GM12878 (cell line): ENCODE results near the gene PDGFA. TPM values are rescaled to one million over a fixed set of nuclear protein-coding genes. Genes with fewer than 3 reads are reported as not detected.

Source experiments
- polyA plus RNA-seq, 11 experiments: library from polyadenylated mRNA; depleted of rRNA in 4 of 11; unstranded in 6 of 11; stranded (reverse) in 5 of 11; fragments of >200 nt; fragmentation: Nextera tagmentation in 4 of 11; fragmentation: Illumina TruSeq in 1 of 11; extraction: Ambion mirVana in 4 of 11; extraction: Trizol in 1 of 11; gene quantifications; 1 replicate in 1 of 11; 2 replicates in 10 of 11; pipeline versions ENCODE4 v1.2.1 to v1.2.3, GENCODE V29; 2011 to 2016; ENCODE audit warnings: inconsistent platforms in 2 of 11, missing spikeins in 2 of 11, low read depth in 1 of 11
- total RNA-seq, 4 experiments: library from RNA; depleted of rRNA in 3 of 4; stranded (reverse); fragments of >200 nt in 3 of 4; fragmentation: Illumina TruSeq in 1 of 4; extraction: Trizol in 1 of 4; gene quantifications; 2 replicates each; pipeline versions ENCODE4 v1.2.1 to v1.2.3, GENCODE V29; 2013 to 2021
- TF ChIP-seq, protein P1 (sequence below): fragments of 150-350 bp; IDR thresholded peaks from 2 replicates; pipeline ENCODE4 v1.6.1; 2016; ENCODE audit warnings: low read depth, low read length
- TF ChIP-seq, protein P2 (sequence below): fragments of 450-650 bp; formaldehyde crosslinking; IDR thresholded peaks from 2 replicates; pipeline ENCODE4 v1.4.0; 2022; ENCODE audit warnings: mild to moderate bottlenecking, moderate library complexity
- TF ChIP-seq, protein P3 (sequence below): fragments of 450-650 bp; IDR thresholded peaks from 2 replicates; pipeline ENCODE4 v1.6.1; 2017; ENCODE audit warnings: borderline replicate concordance

Gene PDGFA
- total and polyA plus RNA-seq, 10 of the 15 experiments (the other 5 are each of a cell fraction or from before 2014, with no cell fraction given): 2.5 to 10.0 (median 5.6) TPM

DNA sequence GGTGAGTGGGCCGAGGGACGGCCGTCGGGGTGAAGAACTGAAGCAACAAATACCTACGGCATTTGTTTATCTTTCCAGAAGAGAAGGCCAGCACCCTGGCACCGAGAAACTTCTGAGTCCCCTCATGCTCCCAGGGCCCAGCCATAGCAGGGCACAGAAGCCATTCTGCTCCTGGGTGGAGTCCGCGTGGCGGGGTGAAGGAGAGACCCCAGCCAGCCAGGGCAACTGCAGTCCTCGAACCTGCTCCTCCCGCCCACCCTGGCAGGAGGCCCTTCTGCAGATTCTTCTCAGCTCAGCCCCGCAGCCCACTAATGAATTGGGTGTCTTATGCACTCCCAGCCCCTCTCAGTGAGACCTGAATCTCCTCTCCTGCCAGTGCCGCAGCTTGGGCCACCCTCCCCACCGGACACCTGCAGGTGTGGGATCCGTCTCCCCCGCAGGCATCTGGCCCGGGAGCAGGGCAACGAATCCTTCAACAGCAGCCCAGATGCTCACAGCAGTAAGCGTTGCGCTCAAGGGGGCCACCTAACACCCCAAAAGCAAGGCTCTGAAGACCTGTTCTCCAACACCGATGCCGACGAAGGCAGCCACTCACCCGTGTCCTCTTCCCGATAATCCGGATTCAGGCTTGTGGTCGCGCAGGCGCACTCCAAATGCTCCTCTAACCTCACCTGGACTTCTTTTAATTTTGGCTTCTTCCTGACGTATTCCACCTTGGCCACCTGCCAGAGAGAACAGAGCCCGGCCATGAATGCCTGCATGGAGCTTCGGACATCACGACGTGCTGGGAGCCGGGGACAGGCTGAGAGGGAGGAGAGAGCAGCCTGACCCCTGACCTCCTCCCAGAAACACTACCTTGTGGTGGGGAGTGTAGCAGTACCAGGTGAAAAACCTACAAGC, 18.9 kb downstream of the PDGFA start (continued):
- TF ChIP-seq, protein P1, sequence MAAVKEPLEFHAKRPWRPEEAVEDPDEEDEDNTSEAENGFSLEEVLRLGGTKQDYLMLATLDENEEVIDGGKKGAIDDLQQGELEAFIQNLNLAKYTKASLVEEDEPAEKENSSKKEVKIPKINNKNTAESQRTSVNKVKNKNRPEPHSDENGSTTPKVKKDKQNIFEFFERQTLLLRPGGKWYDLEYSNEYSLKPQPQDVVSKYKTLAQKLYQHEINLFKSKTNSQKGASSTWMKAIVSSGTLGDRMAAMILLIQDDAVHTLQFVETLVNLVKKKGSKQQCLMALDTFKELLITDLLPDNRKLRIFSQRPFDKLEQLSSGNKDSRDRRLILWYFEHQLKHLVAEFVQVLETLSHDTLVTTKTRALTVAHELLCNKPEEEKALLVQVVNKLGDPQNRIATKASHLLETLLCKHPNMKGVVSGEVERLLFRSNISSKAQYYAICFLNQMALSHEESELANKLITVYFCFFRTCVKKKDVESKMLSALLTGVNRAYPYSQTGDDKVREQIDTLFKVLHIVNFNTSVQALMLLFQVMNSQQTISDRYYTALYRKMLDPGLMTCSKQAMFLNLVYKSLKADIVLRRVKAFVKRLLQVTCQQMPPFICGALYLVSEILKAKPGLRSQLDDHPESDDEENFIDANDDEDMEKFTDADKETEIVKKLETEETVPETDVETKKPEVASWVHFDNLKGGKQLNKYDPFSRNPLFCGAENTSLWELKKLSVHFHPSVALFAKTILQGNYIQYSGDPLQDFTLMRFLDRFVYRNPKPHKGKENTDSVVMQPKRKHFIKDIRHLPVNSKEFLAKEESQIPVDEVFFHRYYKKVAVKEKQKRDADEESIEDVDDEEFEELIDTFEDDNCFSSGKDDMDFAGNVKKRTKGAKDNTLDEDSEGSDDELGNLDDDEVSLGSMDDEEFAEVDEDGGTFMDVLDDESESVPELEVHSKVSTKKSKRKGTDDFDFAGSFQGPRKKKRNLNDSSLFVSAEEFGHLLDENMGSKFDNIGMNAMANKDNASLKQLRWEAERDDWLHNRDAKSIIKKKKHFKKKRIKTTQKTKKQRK: no peak
- TF ChIP-seq, protein P2, sequence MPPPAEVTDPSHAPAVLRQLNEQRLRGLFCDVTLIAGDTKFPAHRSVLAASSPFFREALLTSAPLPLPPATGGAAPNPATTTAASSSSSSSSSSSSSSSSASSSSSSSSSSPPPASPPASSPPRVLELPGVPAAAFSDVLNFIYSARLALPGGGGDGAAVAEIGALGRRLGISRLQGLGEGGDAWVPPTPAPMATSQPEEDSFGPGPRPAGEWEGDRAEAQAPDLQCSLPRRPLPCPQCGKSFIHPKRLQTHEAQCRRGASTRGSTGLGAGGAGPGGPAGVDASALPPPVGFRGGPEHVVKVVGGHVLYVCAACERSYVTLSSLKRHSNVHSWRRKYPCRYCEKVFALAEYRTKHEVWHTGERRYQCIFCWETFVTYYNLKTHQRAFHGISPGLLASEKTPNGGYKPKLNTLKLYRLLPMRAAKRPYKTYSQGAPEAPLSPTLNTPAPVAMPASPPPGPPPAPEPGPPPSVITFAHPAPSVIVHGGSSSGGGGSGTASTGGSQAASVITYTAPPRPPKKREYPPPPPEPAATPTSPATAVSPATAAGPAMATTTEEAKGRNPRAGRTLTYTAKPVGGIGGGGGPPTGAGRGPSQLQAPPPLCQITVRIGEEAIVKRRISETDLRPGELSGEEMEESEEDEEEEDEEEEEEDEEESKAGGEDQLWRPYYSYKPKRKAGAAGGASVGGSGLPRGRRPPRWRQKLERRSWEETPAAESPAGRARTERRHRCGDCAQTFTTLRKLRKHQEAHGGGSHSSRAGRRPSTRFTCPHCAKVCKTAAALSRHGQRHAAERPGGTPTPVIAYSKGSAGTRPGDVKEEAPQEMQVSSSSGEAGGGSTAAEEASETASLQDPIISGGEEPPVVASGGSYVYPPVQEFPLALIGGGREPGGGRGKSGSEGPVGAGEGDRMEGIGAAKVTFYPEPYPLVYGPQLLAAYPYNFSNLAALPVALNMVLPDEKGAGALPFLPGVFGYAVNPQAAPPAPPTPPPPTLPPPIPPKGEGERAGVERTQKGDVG (CRISPR knock-in tag): no peak
- TF ChIP-seq, protein P3, sequence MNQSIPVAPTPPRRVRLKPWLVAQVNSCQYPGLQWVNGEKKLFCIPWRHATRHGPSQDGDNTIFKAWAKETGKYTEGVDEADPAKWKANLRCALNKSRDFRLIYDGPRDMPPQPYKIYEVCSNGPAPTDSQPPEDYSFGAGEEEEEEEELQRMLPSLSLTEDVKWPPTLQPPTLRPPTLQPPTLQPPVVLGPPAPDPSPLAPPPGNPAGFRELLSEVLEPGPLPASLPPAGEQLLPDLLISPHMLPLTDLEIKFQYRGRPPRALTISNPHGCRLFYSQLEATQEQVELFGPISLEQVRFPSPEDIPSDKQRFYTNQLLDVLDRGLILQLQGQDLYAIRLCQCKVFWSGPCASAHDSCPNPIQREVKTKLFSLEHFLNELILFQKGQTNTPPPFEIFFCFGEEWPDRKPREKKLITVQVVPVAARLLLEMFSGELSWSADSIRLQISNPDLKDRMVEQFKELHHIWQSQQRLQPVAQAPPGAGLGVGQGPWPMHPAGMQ: no peak
